Measurements from ENCODE around the gene SH3TC1.

- TF ChIP-seq CTCF (IDR thresholded peaks at IDR 0.05; ENCODE audit: insufficient read depth, low read length) (no peak), GABPA (IDR thresholded peaks at IDR 0.05; ENCODE audit: low read depth) (no peak), REST (IDR thresholded peaks at IDR 0.05; ENCODE audit: insufficient replicate concordance, low read depth) (no peak), POLR2AphosphoS5 (IDR thresholded peaks at IDR 0.05; ENCODE audit: low read depth) (no peak), SPI1 (IDR thresholded peaks at IDR 0.05; ENCODE audit: borderline replicate concordance, low read depth) (no peak)
These were observed 82.5 kb downstream of the SH3TC1 start for GRCh38 chr4:8281519-8282133.
